K562 (cell line): Measurements from ENCODE around the gene USP37. TPM values are rescaled to one million over a fixed set of nuclear protein-coding genes. Genes with fewer than 3 reads are reported as not detected.

ENCODE experiments used
- ARID3B ChIP-seq: fragments of 250-450 bp; sonication (Bioruptor Pico); IDR thresholded peaks from 2 replicates; pipeline ENCODE4 v1.4.0; 2020; ENCODE audit warnings: borderline replicate concordance
- ATF6 ChIP-seq: sonication (generic); formaldehyde crosslinking; IDR thresholded peaks from 2 replicates; pipeline ENCODE4 v1.4.0; 2020; ENCODE audit warnings: mild to moderate bottlenecking, missing genetic modification reagents
- BCOR ChIP-seq: fragments of 450-650 bp; IDR thresholded peaks from 2 replicates; pipeline ENCODE4 v1.6.1; 2016
- CBFA2T3 ChIP-seq: fragments of 450-650 bp; IDR thresholded peaks from 2 replicates; pipeline ENCODE4 v1.6.1; 2017
- DPF2 ChIP-seq: fragments of 450-650 bp; IDR thresholded peaks from 2 replicates; pipeline ENCODE4 v1.6.1; 2016
- EHMT2 ChIP-seq: fragments of 450-650 bp; IDR thresholded peaks from 2 replicates; pipeline ENCODE4 v1.6.1; 2018; ENCODE audit warnings: antibody characterized with exemption
- GTF2E2 ChIP-seq: fragments of 200-800 bp; sonication (Bioruptor generic); IDR thresholded peaks from 2 replicates; pipeline ENCODE4 v1.6.1; 2016; ENCODE audit warnings: missing genetic modification characterization, missing compliant biosample characterization
- KHSRP ChIP-seq: fragments of 450-650 bp; IDR thresholded peaks from 2 replicates; pipeline ENCODE4 v1.6.1; 2017
- MAFG ChIP-seq: fragments of 450-650 bp; conservative IDR thresholded peaks from 2 replicates; pipeline ENCODE4 v1.6.1; 2016; ENCODE audit warnings: missing genetic modification characterization, missing compliant biosample characterization
- MAZ ChIP-seq, 2 experiments: fragments of 450-650 bp in 1 of 2; sonication (generic) in 1 of 2; formaldehyde crosslinking; IDR thresholded peaks in 1 of 2; conservative IDR thresholded peaks in 1 of 2; 2 replicates each; pipeline versions ENCODE4 v1.4.0 to v1.5.0; 2020; ENCODE audit warnings: mild to moderate bottlenecking in 1 of 2, missing genetic modification reagents in 1 of 2
- NBN ChIP-seq: fragments of 450-650 bp; IDR thresholded peaks from 2 replicates; pipeline ENCODE4 v1.6.1; 2016; ENCODE audit warnings: low read depth, mild to moderate bottlenecking
- NFRKB ChIP-seq: fragments of 450-650 bp; IDR thresholded peaks from 2 replicates; pipeline ENCODE4 v1.6.1; 2016; ENCODE audit warnings: low read depth
- RBBP5 ChIP-seq: fragments of 200-600 bp; sonication (generic); IDR thresholded peaks from 2 replicates; pipeline ENCODE4 v1.6.1; 2012; ENCODE audit warnings: borderline replicate concordance, mild to moderate bottlenecking, low read length, control low read depth, inconsistent platforms; ENCODE audit not compliant: insufficient read depth, poor library complexity, severe bottlenecking
- RNF2 ChIP-seq: sonication (generic); IDR thresholded peaks from 2 replicates; pipeline ENCODE4 v1.6.1; 2016
- SRSF9 ChIP-seq: fragments of 200-400 bp; formaldehyde crosslinking; IDR thresholded peaks from 2 replicates; pipeline ENCODE4 v1.6.1; 2017; ENCODE audit warnings: low read depth, low read length, borderline replicate concordance
- TCFL5 ChIP-seq: fragments of 250-450 bp; sonication (Bioruptor Pico); conservative IDR thresholded peaks from 2 replicates; pipeline ENCODE4 v1.6.1; 2021; ENCODE audit warnings: mild to moderate bottlenecking, moderate library complexity, matching md5 sums
- XRCC4 ChIP-seq: IDR thresholded peaks from one replicate; pipeline ENCODE4 v1.6.1; 2011; ENCODE audit not compliant: insufficient read depth, insufficient read length; ENCODE audit errors: extremely low read depth
- ZBTB5 ChIP-seq: fragments of 450-650 bp; IDR thresholded peaks from 2 replicates; pipeline ENCODE4 v1.6.1; 2017; ENCODE audit warnings: antibody characterized with exemption
- ZBTB7A ChIP-seq: IDR thresholded peaks from 2 replicates; pipeline ENCODE4 v1.6.1; 2011; ENCODE audit warnings: low read depth, mild to moderate bottlenecking, low read length, moderate library complexity, borderline replicate concordance; ENCODE audit not compliant: control insufficient read depth
- ZFP36 ChIP-seq: fragments of 150-350 bp; IDR thresholded peaks from 2 replicates; pipeline ENCODE4 v1.6.1; 2018; ENCODE audit warnings: low read length, low read depth; ENCODE audit not compliant: partially characterized antibody
- ZNF398 ChIP-seq: fragments of 250-450 bp; sonication (Bioruptor Pico); IDR thresholded peaks from 2 replicates; pipeline ENCODE4 v1.8.0; 2021; ENCODE audit warnings: moderate library complexity, mild to moderate bottlenecking, inconsistent platforms
- ZNF699 ChIP-seq: fragments of 250-450 bp; sonication (Bioruptor Pico); IDR thresholded peaks from 2 replicates; pipeline ENCODE4 v1.8.0; 2021; ENCODE audit warnings: mild to moderate bottlenecking, moderate library complexity; ENCODE audit not compliant: insufficient replicate concordance
- polyA plus RNA-seq, 8 experiments: library from polyadenylated mRNA; depleted of rRNA in 4 of 8; stranded (reverse) in 5 of 8; unstranded in 3 of 8; fragments of >200 nt; fragmentation: Nextera tagmentation in 2 of 8; fragmentation: Illumina TruSeq in 1 of 8; extraction: Ambion mirVana in 2 of 8; extraction: Trizol in 1 of 8; gene quantifications; 2 replicates each; pipeline versions ENCODE4 v1.2.1 to v1.2.3, GENCODE V29; 2011 to 2014; ENCODE audit warnings: inconsistent platforms in 1 of 8, missing spikeins in 1 of 8
- total RNA-seq, 7 experiments: library from RNA; depleted of rRNA in 6 of 7; stranded (reverse); fragments of >200 nt in 6 of 7; fragmentation: Illumina TruSeq in 2 of 7; extraction: Trizol in 2 of 7; gene quantifications; 2 replicates each; pipeline versions ENCODE4 v1.2.1 to v1.2.3, GENCODE V29; 2011 to 2021; ENCODE audit warnings: low replicate concordance in 1 of 7

Gene USP37
- total and polyA plus RNA-seq, 9 of the 15 experiments (the other 6 are each of a cell fraction or from before 2014, with no cell fraction given), result 2.0 to 14.2 (median 8.5) TPM

- TF ChIP-seq XRCC4 (no peak), CBFA2T3 (peak; percentile 93), NBN (peak; percentile 22; the same call in 1 of the 2 replicates), ZBTB7A (peak; percentile 67), RNF2 (peak; percentile 55; the same call in 1 of the 2 replicates), NFRKB (no peak), BCOR (peak; percentile 56; the same call in 1 of the 2 replicates), ZNF699 (CRISPR knock-in tag) (no peak), ZFP36 (peak; percentile 72), ARID3B (CRISPR knock-in tag) (no peak), DPF2 (peak; percentile 98), MAZ (CRISPR knock-in tag; conservative IDR thresholded peaks at IDR 0.05 in 1 of 2, IDR thresholded peaks at IDR 0.05 in 1 of 2) (no peak), ZNF398 (CRISPR knock-in tag) (no peak), RBBP5 (peak; percentile 34), ATF6 (CRISPR knock-in tag) (no peak), KHSRP (peak; percentile 51; the same call in 1 of the 2 replicates), TCFL5 (CRISPR knock-in tag) (no peak), GTF2E2 (tag) (no peak), MAFG (peak; percentile 70), EHMT2 (peak; percentile 50; the same call in 1 of the 2 replicates), ZBTB5 (no peak), SRSF9 (no peak)
These were observed 145.6 kb downstream of the USP37 start (continued) for GRCh38 chr2:218422403-218423086.
